K562 (cell line): Measurements from ENCODE around the gene SYTL2. TPM values are rescaled to one million over a fixed set of nuclear protein-coding genes. Genes with fewer than 3 reads are reported as not detected.

Experiments used
- CREB1 ChIP-seq, 2 experiments: sonication (generic) in 1 of 2; formaldehyde crosslinking in 1 of 2; IDR thresholded peaks; 2 replicates each; pipeline versions ENCODE4 v1.6.1 to v1.8.0; 2012 to 2022; ENCODE audit warnings: inconsistent platforms in 1 of 2, mild to moderate bottlenecking in 1 of 2, missing genetic modification reagents in 1 of 2, moderate library complexity in 1 of 2
- DIDO1 ChIP-seq: fragments of 450-650 bp; IDR thresholded peaks from 2 replicates; pipeline ENCODE4 v1.6.1; 2016; ENCODE audit warnings: low read depth, missing biosample characterization, missing genetic modification characterization
- ELF1 ChIP-seq: fragments of 200-800 bp; sonication (Bioruptor generic); IDR thresholded peaks from 2 replicates; pipeline ENCODE4 v1.6.1; 2016; ENCODE audit warnings: missing genetic modification characterization, missing compliant biosample characterization
- ETV5 ChIP-seq: sonication (generic); formaldehyde crosslinking; IDR thresholded peaks from 2 replicates; pipeline ENCODE4 v1.4.0; 2020; ENCODE audit warnings: low read depth, mild to moderate bottlenecking, missing genetic modification reagents
- FOXP1 ChIP-seq: sonication (generic); formaldehyde crosslinking; IDR thresholded peaks from 2 replicates; pipeline ENCODE4 v1.8.0; 2022; ENCODE audit warnings: mild to moderate bottlenecking, missing genetic modification reagents
- HBP1 ChIP-seq: fragments of 450-650 bp; formaldehyde crosslinking; IDR thresholded peaks from 2 replicates; pipeline ENCODE4 v1.4.0; 2022; ENCODE audit warnings: missing genetic modification characterization
- HDAC1 ChIP-seq, 2 experiments: fragments of 450-650 bp; IDR thresholded peaks; 2 replicates each; pipeline ENCODE4 v1.6.1; 2016 to 2017; ENCODE audit warnings: inconsistent platforms in 1 of 2, mild to moderate bottlenecking in 1 of 2, moderate library complexity in 1 of 2
- MLX ChIP-seq, 2 experiments: fragments of 450-650 bp in 1 of 2; sonication (generic) in 1 of 2; formaldehyde crosslinking; conservative IDR thresholded peaks; 2 replicates each; pipeline versions ENCODE4 v1.4.0 to v1.8.1; 2020 to 2022; ENCODE audit warnings: mild to moderate bottlenecking in 1 of 2, missing genetic modification reagents in 1 of 2
- REST ChIP-seq, 2 experiments: fragments of 450-650 bp; formaldehyde crosslinking in 1 of 2; IDR thresholded peaks; 2 replicates each; pipeline versions ENCODE4 v1.4.0 to v1.6.1; 2014 to 2020; ENCODE audit warnings: mild to moderate bottlenecking in 2 of 2, borderline replicate concordance in 1 of 2, low read depth in 1 of 2
- SP1 ChIP-seq: sonication (generic); formaldehyde crosslinking; IDR thresholded peaks from 2 replicates; pipeline ENCODE4 v1.8.1; 2022; ENCODE audit warnings: mild to moderate bottlenecking, missing genetic modification reagents
- THRA ChIP-seq: fragments of 450-650 bp; IDR thresholded peaks from 2 replicates; pipeline ENCODE4 v1.6.1; 2017; ENCODE audit warnings: mild to moderate bottlenecking, moderate library complexity
- ZBTB2 ChIP-seq: fragments of 450-650 bp; IDR thresholded peaks from 2 replicates; pipeline ENCODE4 v1.6.1; 2016; ENCODE audit warnings: antibody characterized with exemption
- polyA plus RNA-seq, 8 experiments: library from polyadenylated mRNA; depleted of rRNA in 4 of 8; stranded (reverse) in 5 of 8; unstranded in 3 of 8; fragments of >200 nt; fragmentation: Nextera tagmentation in 2 of 8; fragmentation: Illumina TruSeq in 1 of 8; extraction: Ambion mirVana in 2 of 8; extraction: Trizol in 1 of 8; gene quantifications; 2 replicates each; pipeline versions ENCODE4 v1.2.1 to v1.2.3, GENCODE V29; 2011 to 2014; ENCODE audit warnings: inconsistent platforms in 1 of 8, missing spikeins in 1 of 8
- total RNA-seq, 7 experiments: library from RNA; depleted of rRNA in 6 of 7; stranded (reverse); fragments of >200 nt in 6 of 7; fragmentation: Illumina TruSeq in 2 of 7; extraction: Trizol in 2 of 7; gene quantifications; 2 replicates each; pipeline versions ENCODE4 v1.2.1 to v1.2.3, GENCODE V29; 2011 to 2021; ENCODE audit warnings: low replicate concordance in 1 of 7

Gene SYTL2
- total and polyA plus RNA-seq, 9 of the 15 experiments (the other 6 are each of a cell fraction or from before 2014, with no cell fraction given): 0.05 to 0.57 (median 0.35) TPM

- TF ChIP-seq ZBTB2 (no peak), HDAC1 (IDR thresholded peaks at IDR 0.05) (peak in 1 of 2 experiments; percentile 94; a peak in 2 of 4 replicates), ETV5 (CRISPR knock-in tag) (peak; percentile 88), HBP1 (CRISPR knock-in tag) (peak; percentile 87; the same call in 1 of the 2 replicates), THRA (no peak), REST (IDR thresholded peaks at IDR 0.05; ENCODE audit: borderline replicate concordance) (no peak), REST (CRISPR knock-in tag; IDR thresholded peaks at IDR 0.05; ENCODE audit: low read depth) (0 out of 2 replicates have a peak, but pooled peaks have one; percentile 42), ELF1 (tag) (peak; percentile 49), FOXP1 (CRISPR knock-in tag) (0 out of 2 replicates have a peak, but pooled peaks have one; percentile 19), SP1 (CRISPR knock-in tag) (peak; percentile 86), MLX (CRISPR knock-in tag; conservative IDR thresholded peaks at IDR 0.05) (0 out of 4 replicates have a peak, but pooled peaks of 1 of the 2 experiments have one; percentile 13), DIDO1 (tag) (no peak), CREB1 (IDR thresholded peaks at IDR 0.05) (peak; percentile 83), CREB1 (CRISPR knock-in tag; IDR thresholded peaks at IDR 0.05) (peak; percentile 89)
Measured at GRCh38 chr11:85647604-85648299, 163.2 kb downstream of the SYTL2 start, which contains the start of gene TMEM126A (continued).
